ENCODE results near the gene DDI1. TPM values are rescaled to one million over a fixed set of nuclear protein-coding genes. Genes with fewer than 3 reads are reported as not detected.

The DDI1 gene
- total and polyA plus RNA-seq, 2 experiments from 2014 or later = 0.13 TPM; not detected in 1

DNA sequence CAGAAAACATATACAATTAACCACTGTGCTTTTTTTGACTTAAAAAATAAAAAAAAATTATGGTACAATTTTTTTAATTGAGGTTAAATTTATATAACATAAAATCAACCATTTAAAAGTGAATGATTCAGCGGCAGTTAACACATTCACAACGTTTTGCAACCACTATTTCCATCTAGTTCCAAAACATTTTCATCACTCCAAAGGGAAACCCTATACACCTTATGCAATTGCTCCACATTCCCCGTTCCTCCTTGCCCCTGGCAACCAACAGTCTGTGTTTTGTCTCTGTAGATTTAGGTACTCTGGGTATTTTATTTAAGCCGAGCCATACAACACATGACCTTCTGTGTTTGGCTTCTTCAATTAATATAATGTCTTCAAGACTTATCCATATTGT, 15.3 kb downstream of the DDI1 start:
- no peaks in the 10 kb centered on the region for H3K36me3 Mint-ChIP-seq (ENCODE audit: low read depth)
- no peaks in the 10 kb centered on the region; the same call in 2 of the 3 replicates for H3K9me3 Mint-ChIP-seq

More for the DNA sequence above, 15.3 kb downstream of the DDI1 start:
- Mint-ChIP-seq H3K27ac (peak overlapping the region; percentile 68; the same call in 1 of the 2 replicates), H3K4me1 (peaks cover 15% of the 10 kb centered on the region; the same call in 2 of the 3 replicates), H3K27me3 (ENCODE audit: insufficient read depth, low read depth, poor library complexity) (no peaks in the 10 kb centered on the region), H3K4me3 (no peak overlapping the region)
- Histone ChIP-seq H3K27ac (ENCODE audit: low read depth) (no peak overlapping the region), H3K4me2 (no peak overlapping the region), H2AFZ (no peak overlapping the region), H3K36me3 (ENCODE audit: insufficient read depth) (no peaks in the 10 kb centered on the region), H3K4me3 (no peak overlapping the region), H4K20me1 (replicated peaks; ENCODE audit: insufficient read depth) (no peaks in the 10 kb centered on the region), H3K79me2 (replicated peaks; ENCODE audit: insufficient read depth) (no peaks in the 10 kb centered on the region), H3K27me3 (ENCODE audit: insufficient read depth) (no peaks in the 10 kb centered on the region), H3K9me2 (ENCODE audit: insufficient read depth) (no peaks in the 10 kb centered on the region), H3K4me1 (ENCODE audit: insufficient read depth) (peaks cover 11% of the 10 kb centered on the region; the same call in 1 of the 2 replicates), H3F3A (replicated peaks; ENCODE audit: low read depth) (no peaks in the 10 kb centered on the region)
- no peak for DNase-seq (ENCODE audit: low spot score)
- no peak for ATAC-seq
- TF ChIP-seq, protein P1, sequence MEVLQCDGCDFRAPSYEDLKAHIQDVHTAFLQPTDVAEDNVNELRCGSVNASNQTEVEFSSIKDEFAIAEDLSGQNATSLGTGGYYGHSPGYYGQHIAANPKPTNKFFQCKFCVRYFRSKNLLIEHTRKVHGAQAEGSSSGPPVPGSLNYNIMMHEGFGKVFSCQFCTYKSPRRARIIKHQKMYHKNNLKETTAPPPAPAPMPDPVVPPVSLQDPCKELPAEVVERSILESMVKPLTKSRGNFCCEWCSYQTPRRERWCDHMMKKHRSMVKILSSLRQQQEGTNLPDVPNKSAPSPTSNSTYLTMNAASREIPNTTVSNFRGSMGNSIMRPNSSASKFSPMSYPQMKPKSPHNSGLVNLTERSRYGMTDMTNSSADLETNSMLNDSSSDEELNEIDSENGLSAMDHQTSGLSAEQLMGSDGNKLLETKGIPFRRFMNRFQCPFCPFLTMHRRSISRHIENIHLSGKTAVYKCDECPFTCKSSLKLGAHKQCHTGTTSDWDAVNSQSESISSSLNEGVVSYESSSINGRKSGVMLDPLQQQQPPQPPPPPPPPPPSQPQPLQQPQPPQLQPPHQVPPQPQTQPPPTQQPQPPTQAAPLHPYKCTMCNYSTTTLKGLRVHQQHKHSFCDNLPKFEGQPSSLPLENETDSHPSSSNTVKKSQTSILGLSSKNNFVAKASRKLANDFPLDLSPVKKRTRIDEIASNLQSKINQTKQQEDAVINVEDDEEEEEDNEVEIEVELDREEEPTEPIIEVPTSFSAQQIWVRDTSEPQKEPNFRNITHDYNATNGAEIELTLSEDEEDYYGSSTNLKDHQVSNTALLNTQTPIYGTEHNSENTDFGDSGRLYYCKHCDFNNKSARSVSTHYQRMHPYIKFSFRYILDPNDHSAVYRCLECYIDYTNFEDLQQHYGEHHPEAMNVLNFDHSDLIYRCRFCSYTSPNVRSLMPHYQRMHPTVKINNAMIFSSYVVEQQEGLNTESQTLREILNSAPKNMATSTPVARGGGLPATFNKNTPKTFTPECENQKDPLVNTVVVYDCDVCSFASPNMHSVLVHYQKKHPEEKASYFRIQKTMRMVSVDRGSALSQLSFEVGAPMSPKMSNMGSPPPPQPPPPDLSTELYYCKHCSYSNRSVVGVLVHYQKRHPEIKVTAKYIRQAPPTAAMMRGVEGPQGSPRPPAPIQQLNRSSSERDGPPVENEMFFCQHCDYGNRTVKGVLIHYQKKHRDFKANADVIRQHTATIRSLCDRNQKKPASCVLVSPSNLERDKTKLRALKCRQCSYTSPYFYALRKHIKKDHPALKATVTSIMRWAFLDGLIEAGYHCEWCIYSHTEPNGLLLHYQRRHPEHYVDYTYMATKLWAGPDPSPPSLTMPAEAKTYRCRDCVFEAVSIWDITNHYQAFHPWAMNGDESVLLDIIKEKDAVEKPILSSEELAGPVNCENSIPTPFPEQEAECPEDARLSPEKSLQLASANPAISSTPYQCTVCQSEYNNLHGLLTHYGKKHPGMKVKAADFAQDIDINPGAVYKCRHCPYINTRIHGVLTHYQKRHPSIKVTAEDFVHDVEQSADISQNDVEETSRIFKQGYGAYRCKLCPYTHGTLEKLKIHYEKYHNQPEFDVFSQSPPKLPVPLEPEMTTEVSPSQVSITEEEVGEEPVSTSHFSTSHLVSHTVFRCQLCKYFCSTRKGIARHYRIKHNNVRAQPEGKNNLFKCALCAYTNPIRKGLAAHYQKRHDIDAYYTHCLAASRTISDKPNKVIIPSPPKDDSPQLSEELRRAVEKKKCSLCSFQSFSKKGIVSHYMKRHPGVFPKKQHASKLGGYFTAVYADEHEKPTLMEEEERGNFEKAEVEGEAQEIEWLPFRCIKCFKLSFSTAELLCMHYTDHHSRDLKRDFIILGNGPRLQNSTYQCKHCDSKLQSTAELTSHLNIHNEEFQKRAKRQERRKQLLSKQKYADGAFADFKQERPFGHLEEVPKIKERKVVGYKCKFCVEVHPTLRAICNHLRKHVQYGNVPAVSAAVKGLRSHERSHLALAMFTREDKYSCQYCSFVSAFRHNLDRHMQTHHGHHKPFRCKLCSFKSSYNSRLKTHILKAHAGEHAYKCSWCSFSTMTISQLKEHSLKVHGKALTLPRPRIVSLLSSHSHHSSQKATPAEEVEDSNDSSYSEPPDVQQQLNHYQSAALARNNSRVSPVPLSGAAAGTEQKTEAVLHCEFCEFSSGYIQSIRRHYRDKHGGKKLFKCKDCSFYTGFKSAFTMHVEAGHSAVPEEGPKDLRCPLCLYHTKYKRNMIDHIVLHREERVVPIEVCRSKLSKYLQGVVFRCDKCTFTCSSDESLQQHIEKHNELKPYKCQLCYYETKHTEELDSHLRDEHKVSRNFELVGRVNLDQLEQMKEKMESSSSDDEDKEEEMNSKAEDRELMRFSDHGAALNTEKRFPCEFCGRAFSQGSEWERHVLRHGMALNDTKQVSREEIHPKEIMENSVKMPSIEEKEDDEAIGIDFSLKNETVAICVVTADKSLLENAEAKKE (CRISPR knock-in tag; IDR thresholded peaks at IDR 0.05) = no peak
- TF ChIP-seq CREB1 (CRISPR knock-in tag; IDR thresholded peaks at IDR 0.05; ENCODE audit: low read depth) = no peak
- TF ChIP-seq JUNB (IDR thresholded peaks at IDR 0.05; ENCODE audit: unreplicated experiment) = no peak
- TF ChIP-seq, protein P2, sequence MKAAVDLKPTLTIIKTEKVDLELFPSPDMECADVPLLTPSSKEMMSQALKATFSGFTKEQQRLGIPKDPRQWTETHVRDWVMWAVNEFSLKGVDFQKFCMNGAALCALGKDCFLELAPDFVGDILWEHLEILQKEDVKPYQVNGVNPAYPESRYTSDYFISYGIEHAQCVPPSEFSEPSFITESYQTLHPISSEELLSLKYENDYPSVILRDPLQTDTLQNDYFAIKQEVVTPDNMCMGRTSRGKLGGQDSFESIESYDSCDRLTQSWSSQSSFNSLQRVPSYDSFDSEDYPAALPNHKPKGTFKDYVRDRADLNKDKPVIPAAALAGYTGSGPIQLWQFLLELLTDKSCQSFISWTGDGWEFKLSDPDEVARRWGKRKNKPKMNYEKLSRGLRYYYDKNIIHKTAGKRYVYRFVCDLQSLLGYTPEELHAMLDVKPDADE (IDR thresholded peaks at IDR 0.05) = no peak
- TF ChIP-seq ZNF114 (CRISPR knock-in tag; IDR thresholded peaks at IDR 0.05) = no peak
- TF ChIP-seq ZNF331 (CRISPR knock-in tag; IDR thresholded peaks at IDR 0.05; ENCODE audit: low read depth) = no peak
- TF ChIP-seq, protein P3, sequence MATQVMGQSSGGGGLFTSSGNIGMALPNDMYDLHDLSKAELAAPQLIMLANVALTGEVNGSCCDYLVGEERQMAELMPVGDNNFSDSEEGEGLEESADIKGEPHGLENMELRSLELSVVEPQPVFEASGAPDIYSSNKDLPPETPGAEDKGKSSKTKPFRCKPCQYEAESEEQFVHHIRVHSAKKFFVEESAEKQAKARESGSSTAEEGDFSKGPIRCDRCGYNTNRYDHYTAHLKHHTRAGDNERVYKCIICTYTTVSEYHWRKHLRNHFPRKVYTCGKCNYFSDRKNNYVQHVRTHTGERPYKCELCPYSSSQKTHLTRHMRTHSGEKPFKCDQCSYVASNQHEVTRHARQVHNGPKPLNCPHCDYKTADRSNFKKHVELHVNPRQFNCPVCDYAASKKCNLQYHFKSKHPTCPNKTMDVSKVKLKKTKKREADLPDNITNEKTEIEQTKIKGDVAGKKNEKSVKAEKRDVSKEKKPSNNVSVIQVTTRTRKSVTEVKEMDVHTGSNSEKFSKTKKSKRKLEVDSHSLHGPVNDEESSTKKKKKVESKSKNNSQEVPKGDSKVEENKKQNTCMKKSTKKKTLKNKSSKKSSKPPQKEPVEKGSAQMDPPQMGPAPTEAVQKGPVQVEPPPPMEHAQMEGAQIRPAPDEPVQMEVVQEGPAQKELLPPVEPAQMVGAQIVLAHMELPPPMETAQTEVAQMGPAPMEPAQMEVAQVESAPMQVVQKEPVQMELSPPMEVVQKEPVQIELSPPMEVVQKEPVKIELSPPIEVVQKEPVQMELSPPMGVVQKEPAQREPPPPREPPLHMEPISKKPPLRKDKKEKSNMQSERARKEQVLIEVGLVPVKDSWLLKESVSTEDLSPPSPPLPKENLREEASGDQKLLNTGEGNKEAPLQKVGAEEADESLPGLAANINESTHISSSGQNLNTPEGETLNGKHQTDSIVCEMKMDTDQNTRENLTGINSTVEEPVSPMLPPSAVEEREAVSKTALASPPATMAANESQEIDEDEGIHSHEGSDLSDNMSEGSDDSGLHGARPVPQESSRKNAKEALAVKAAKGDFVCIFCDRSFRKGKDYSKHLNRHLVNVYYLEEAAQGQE (IDR thresholded peaks at IDR 0.05; ENCODE audit: unreplicated experiment) = no peak
- no peak for TF ChIP-seq POLR2AphosphoS5 (IDR thresholded peaks at IDR 0.05; ENCODE audit: low read depth)
- no peak for TF ChIP-seq NANOG (IDR thresholded peaks at IDR 0.05; ENCODE audit: borderline replicate concordance)

Data from GM23338 (cell line).